ENCODE results near the gene OBP2B.

OBP2B gene

DNA sequence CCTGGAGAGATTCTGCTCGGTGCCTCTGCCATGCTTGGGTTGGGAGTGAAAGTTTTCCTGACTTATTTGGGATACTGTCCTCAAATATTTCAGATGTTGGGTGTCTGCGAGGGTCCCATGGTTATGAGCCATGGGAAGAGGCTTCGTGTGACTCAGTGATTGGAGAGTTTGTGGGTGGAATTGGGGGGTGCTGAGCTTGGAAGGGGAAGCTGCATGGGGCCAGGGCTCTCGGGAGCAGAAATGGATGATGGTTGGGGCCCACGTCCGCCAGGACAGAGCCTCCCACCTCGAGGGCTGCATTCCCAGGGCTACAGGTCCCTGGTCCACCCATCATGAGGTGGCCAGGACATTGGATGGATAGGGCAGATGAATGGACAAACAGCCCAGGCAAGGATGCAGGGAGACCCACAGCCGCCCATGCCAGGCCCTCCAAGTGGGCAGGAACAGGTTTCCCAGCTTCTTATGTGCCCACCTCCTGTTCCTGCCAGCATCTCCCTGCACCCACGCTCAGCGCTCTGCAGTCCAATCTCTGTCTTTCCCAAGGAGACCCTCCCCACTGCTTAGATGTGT lies 5.5 kb downstream of the OBP2B start:
- WGBS (ENCODE audit: extremely low coverage, insufficient coverage, insufficient read length) = no CpG with 5 or more reads among the region's 10 CpGs
- Histone ChIP-seq H3K27ac (ENCODE audit: low read depth, low read length) (no peak overlapping the region), H4K12ac (ENCODE audit: low read depth, low read length) (no peak overlapping the region), H3K23ac (ENCODE audit: low read length) (no peak overlapping the region), H3K36me3 (ENCODE audit: control insufficient read depth in 1 of 2, insufficient read depth in 2 of 2, low read length in 2 of 2) (no peaks in the 10 kb centered on the region), H2BK120ac (ENCODE audit: insufficient read depth, low read length, poor library complexity) (no peak overlapping the region), H3K9ac (ENCODE audit: low read length) (no peak overlapping the region), H3K9me3 (ENCODE audit: insufficient read depth, low read depth, low read length) (peaks cover 6% of the 10 kb centered on the region), H3K79me2 (ENCODE audit: control insufficient read depth, insufficient read depth, low read length, poor library complexity) (no peaks in the 10 kb centered on the region), H3K18ac (ENCODE audit: low read length) (no peak overlapping the region), H2AFZ (ENCODE audit: insufficient read depth, low read length, poor library complexity) (no peak overlapping the region), H2AK5ac (ENCODE audit: low read length) (no peak overlapping the region), H2BK12ac (ENCODE audit: low read length) (no peak overlapping the region), H2BK5ac (ENCODE audit: low read depth, low read length, poor library complexity) (no peak overlapping the region), H3K27me3 (ENCODE audit: insufficient read depth, low read length) (no peaks in the 10 kb centered on the region), H3K14ac (ENCODE audit: low read length) (no peak overlapping the region), H3K4me2 (ENCODE audit: low read length) (no peak overlapping the region), H4K8ac (ENCODE audit: low read depth, low read length) (no peak overlapping the region), H3K4ac (ENCODE audit: low read depth, low read length) (no peak overlapping the region), H3K4me1 (ENCODE audit: control insufficient read depth in 1 of 2, insufficient read depth in 2 of 2, low read length in 2 of 2) (no peaks in the 10 kb centered on the region), H3K79me1 (ENCODE audit: low read length) (no peaks in the 10 kb centered on the region), H4K91ac (ENCODE audit: low read depth, low read length) (no peak overlapping the region), H3K4me3 (ENCODE audit: low read depth, low read length) (no peak overlapping the region)
- DNase-seq = no peak

DNA sequence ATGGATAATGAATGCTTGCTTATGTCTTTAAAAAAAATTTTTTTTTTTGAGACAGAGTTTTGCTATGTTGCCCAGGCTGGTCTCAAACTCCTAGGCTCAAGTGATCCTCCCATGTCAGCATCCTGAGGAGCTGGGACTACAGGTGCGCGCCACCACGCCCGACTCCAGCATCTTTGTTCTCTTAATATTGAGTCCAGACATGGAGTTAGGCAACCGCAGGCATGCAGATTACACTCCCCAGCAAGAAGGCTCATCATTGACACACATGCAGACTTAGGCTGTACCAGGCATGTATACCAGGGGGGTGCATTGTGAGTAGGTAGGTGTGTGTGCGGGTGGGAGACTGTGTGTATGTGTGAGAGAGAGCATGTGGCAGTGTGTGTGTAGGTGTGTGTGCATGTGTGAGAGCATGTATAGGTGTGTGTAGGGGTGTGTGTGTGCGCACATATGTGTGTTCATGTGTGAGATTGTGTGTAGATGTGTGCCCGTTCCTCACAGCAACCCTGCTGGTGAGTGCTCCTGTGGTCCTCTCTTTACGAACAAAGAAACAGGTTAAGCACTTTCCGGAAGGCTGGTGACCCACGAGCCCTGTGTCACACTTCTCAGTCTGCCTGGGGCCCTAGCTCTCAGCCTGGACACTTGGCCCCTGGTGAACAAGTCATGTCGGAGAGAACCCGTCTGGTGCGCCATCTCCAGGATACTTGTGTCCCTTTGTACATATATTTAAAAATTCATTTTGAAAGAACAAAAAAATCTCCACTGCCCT lies 6.2 kb downstream of the OBP2B start:
- no peak overlapping the region for H3K4me3 ChIP-seq (ENCODE audit: low read depth, low read length)
- H4K8ac ChIP-seq (ENCODE audit: low read depth, low read length) = no peak overlapping the region
- H2AK5ac ChIP-seq (ENCODE audit: low read length) = no peak overlapping the region
- no peaks in the 10 kb centered on the region for H3K27me3 ChIP-seq (ENCODE audit: insufficient read depth, low read length)
- no peak overlapping the region for H2BK12ac ChIP-seq (ENCODE audit: low read length)
- no peak overlapping the region for H3K4me2 ChIP-seq (ENCODE audit: low read length)
- no peak overlapping the region for H2BK120ac ChIP-seq (ENCODE audit: insufficient read depth, low read length, poor library complexity)
- no peak overlapping the region for H3K4ac ChIP-seq (ENCODE audit: low read depth, low read length)
- H3K27ac ChIP-seq (ENCODE audit: low read depth, low read length) = no peak overlapping the region
- no peak overlapping the region for H4K91ac ChIP-seq (ENCODE audit: low read depth, low read length)
- no peaks in the 10 kb centered on the region for H3K79me2 ChIP-seq (ENCODE audit: control insufficient read depth, insufficient read depth, low read length, poor library complexity)
- H2BK5ac ChIP-seq (ENCODE audit: low read depth, low read length, poor library complexity) = no peak overlapping the region
- no peak overlapping the region for H3K9ac ChIP-seq (ENCODE audit: low read length)
- no peak overlapping the region for H2AFZ ChIP-seq (ENCODE audit: insufficient read depth, low read length, poor library complexity)
- H3K14ac ChIP-seq (ENCODE audit: low read length) = no peak overlapping the region
- no peaks in the 10 kb centered on the region for H3K4me1 ChIP-seq (ENCODE audit: control insufficient read depth in 1 of 2, insufficient read depth in 2 of 2, low read length in 2 of 2)
- no peak overlapping the region for H3K18ac ChIP-seq (ENCODE audit: low read length)
- no peak overlapping the region for H4K12ac ChIP-seq (ENCODE audit: low read depth, low read length)
- WGBS (ENCODE audit: extremely low coverage, insufficient coverage, insufficient read length) = no CpG with 5 or more reads among the region's 14 CpGs
- H3K9me3 ChIP-seq (ENCODE audit: insufficient read depth, low read depth, low read length) = peaks cover 6% of the 10 kb centered on the region
- no peaks in the 10 kb centered on the region for H3K79me1 ChIP-seq (ENCODE audit: low read length)
- no peaks in the 10 kb centered on the region for H3K36me3 ChIP-seq (ENCODE audit: control insufficient read depth in 1 of 2, insufficient read depth in 2 of 2, low read length in 2 of 2)
- DNase-seq = no peak
- no peak overlapping the region for H3K23ac ChIP-seq (ENCODE audit: low read length)

- no CpG with 5 or more reads among the region's 11 CpGs for WGBS (ENCODE audit: extremely low coverage, insufficient coverage, insufficient read length)
- H3K27ac ChIP-seq (ENCODE audit: low read depth, low read length) = no peak overlapping the region
- H2BK120ac ChIP-seq (ENCODE audit: insufficient read depth, low read length, poor library complexity) = no peak overlapping the region
- H2AK5ac ChIP-seq (ENCODE audit: low read length) = no peak overlapping the region
- H3K9me3 ChIP-seq (ENCODE audit: insufficient read depth, low read depth, low read length) = peaks cover 6% of the 10 kb centered on the region
- H3K79me1 ChIP-seq (ENCODE audit: low read length) = no peaks in the 10 kb centered on the region
- H3K23ac ChIP-seq (ENCODE audit: low read length) = no peak overlapping the region
- H3K9ac ChIP-seq (ENCODE audit: low read length) = no peak overlapping the region
- H3K36me3 ChIP-seq (ENCODE audit: control insufficient read depth in 1 of 2, insufficient read depth in 2 of 2, low read length in 2 of 2) = no peaks in the 10 kb centered on the region
- no peak overlapping the region for H3K4ac ChIP-seq (ENCODE audit: low read depth, low read length)
- no peak overlapping the region for H4K91ac ChIP-seq (ENCODE audit: low read depth, low read length)
- H3K14ac ChIP-seq (ENCODE audit: low read length) = no peak overlapping the region
- no peak overlapping the region for H3K4me2 ChIP-seq (ENCODE audit: low read length)
- no peak overlapping the region for H4K12ac ChIP-seq (ENCODE audit: low read depth, low read length)
- no peaks in the 10 kb centered on the region for H3K79me2 ChIP-seq (ENCODE audit: control insufficient read depth, insufficient read depth, low read length, poor library complexity)
- H4K8ac ChIP-seq (ENCODE audit: low read depth, low read length) = no peak overlapping the region
- no peak overlapping the region for H2BK12ac ChIP-seq (ENCODE audit: low read length)
- no peak for DNase-seq
- no peaks in the 10 kb centered on the region for H3K27me3 ChIP-seq (ENCODE audit: insufficient read depth, low read length)
- H3K4me1 ChIP-seq (ENCODE audit: control insufficient read depth in 1 of 2, insufficient read depth in 2 of 2, low read length in 2 of 2) = no peaks in the 10 kb centered on the region
- H2BK5ac ChIP-seq (ENCODE audit: low read depth, low read length, poor library complexity) = no peak overlapping the region
- H2AFZ ChIP-seq (ENCODE audit: insufficient read depth, low read length, poor library complexity) = no peak overlapping the region
- H3K18ac ChIP-seq (ENCODE audit: low read length) = no peak overlapping the region
- no peak overlapping the region for H3K4me3 ChIP-seq (ENCODE audit: low read depth, low read length)
These were observed 6.9 kb downstream of the OBP2B start for GRCh38 chr9:133202145-133202513.

GRCh38 chr9:133201424-133202144 lies 7.5 kb downstream of the OBP2B start:
- Histone ChIP-seq H2AK5ac (ENCODE audit: low read length) (no peak overlapping the region), H3K23ac (ENCODE audit: low read length) (no peak overlapping the region), H3K27me3 (ENCODE audit: insufficient read depth, low read length) (no peaks in the 10 kb centered on the region), H2BK5ac (ENCODE audit: low read depth, low read length, poor library complexity) (no peak overlapping the region), H2BK12ac (ENCODE audit: low read length) (no peak overlapping the region), H3K79me2 (ENCODE audit: control insufficient read depth, insufficient read depth, low read length, poor library complexity) (no peaks in the 10 kb centered on the region), H4K91ac (ENCODE audit: low read depth, low read length) (no peak overlapping the region), H3K9ac (ENCODE audit: low read length) (no peak overlapping the region), H3K4me1 (ENCODE audit: control insufficient read depth in 1 of 2, insufficient read depth in 2 of 2, low read length in 2 of 2) (no peaks in the 10 kb centered on the region), H4K12ac (ENCODE audit: low read depth, low read length) (no peak overlapping the region), H3K4me3 (ENCODE audit: low read depth, low read length) (no peak overlapping the region), H3K27ac (ENCODE audit: low read depth, low read length) (no peak overlapping the region), H3K4me2 (ENCODE audit: low read length) (no peak overlapping the region), H3K14ac (ENCODE audit: low read length) (no peak overlapping the region), H2AFZ (ENCODE audit: insufficient read depth, low read length, poor library complexity) (no peak overlapping the region), H3K9me3 (ENCODE audit: insufficient read depth, low read depth, low read length) (peaks cover 6% of the 10 kb centered on the region), H3K4ac (ENCODE audit: low read depth, low read length) (no peak overlapping the region), H3K79me1 (ENCODE audit: low read length) (no peaks in the 10 kb centered on the region), H3K36me3 (ENCODE audit: control insufficient read depth in 1 of 2, insufficient read depth in 2 of 2, low read length in 2 of 2) (no peaks in the 10 kb centered on the region), H2BK120ac (ENCODE audit: insufficient read depth, low read length, poor library complexity) (no peak overlapping the region), H4K8ac (ENCODE audit: low read depth, low read length) (no peak overlapping the region), H3K18ac (ENCODE audit: low read length) (no peak overlapping the region)
- WGBS (ENCODE audit: extremely low coverage, insufficient coverage, insufficient read length) = no CpG with 5 or more reads among the region's 13 CpGs
- DNase-seq = no peak

All from trophoblast cell (in vitro differentiated cells and primary cell).